GM12878 (cell line): ENCODE results near the gene KRTAP17-1. TPM values are rescaled to one million over a fixed set of nuclear protein-coding genes. Genes with fewer than 3 reads are reported as not detected.

Experiments used
- ATAC-seq: fragments of 200-7000 bp; cut with Tn5 transposase; 3 replicates; pipeline ENCODE4 v1.9.1; 2020; ENCODE audit warnings: mild to moderate bottlenecking, moderate library complexity
- BruUV-seq: library from RNA; stranded (reverse); fragments of 400-500 nt; replicated peaks from 2 replicates; lab custom pipeline; 2021; lab: Mats Ljungman, UMichigan
- CTCF ChIA-PET: fragments of 300-600 bp; sonication (Branson Sonifier 250); formaldehyde crosslinking; extraction: SDS; loops from one replicate; lab custom pipeline; 2021; ENCODE audit warnings: inconsistent platforms; lab: Yijun Ruan, JAX
- POLR2A ChIA-PET: fragments of 350-600 bp; formaldehyde crosslinking; extraction: SDS; loops from one replicate; lab custom pipeline; 2021; ENCODE audit warnings: inconsistent platforms; lab: Charles Lee
- RAD21 ChIA-PET: fragments of 300-600 bp; sonication (Branson Sonifier 250); formaldehyde crosslinking; loops from one replicate; lab custom pipeline; 2023; ENCODE audit warnings: antibody characterized with exemption; ENCODE audit not compliant: unreplicated experiment; lab: Charles Lee
- SMC1A ChIA-PET: fragments of 300-600 bp; sonication (Branson Sonifier 250); formaldehyde crosslinking; loops from one replicate; lab custom pipeline; 2023; ENCODE audit not compliant: unreplicated experiment, uncharacterized antibody; lab: Charles Lee
- DNase-seq: peaks from one replicate; pipeline ENCODE4 v3.0.0-alpha.2; 2011; ENCODE audit warnings: low read depth, low spot score
- FAIRE-seq: peaks from 3 replicates; lab custom pipeline; 2011; peaks lifted over from hg19 to GRCh38; lab: Jason Lieb, UNC
- H2AFZ ChIP-seq: 2 replicates; pipeline ENCODE4 v1.6.0; 2011; ENCODE audit warnings: low read depth, low read length, control low read depth; ENCODE audit not compliant: control insufficient read depth
- H3K27ac ChIP-seq: 2 replicates; pipeline ENCODE4 v1.5.1; 2011; ENCODE audit warnings: control low read depth; ENCODE audit not compliant: control insufficient read depth, insufficient read depth
- H3K27me3 ChIP-seq, 2 experiments: replicated peaks in 1 of 2; 2 replicates each; pipeline versions ENCODE4 v1.6.0 to v1.6.1; 2011; ENCODE audit warnings: low read length in 1 of 2; ENCODE audit not compliant: control insufficient read depth in 2 of 2, insufficient read depth in 2 of 2
- H3K36me3 ChIP-seq, 2 experiments: 2 replicates each; pipeline ENCODE4 v1.5.1; 2011; ENCODE audit warnings: low read length in 1 of 2; ENCODE audit not compliant: control insufficient read depth in 2 of 2, insufficient read depth in 2 of 2
- H3K4me1 ChIP-seq: 2 replicates; pipeline ENCODE4 v1.6.1; 2011; ENCODE audit warnings: mild to moderate bottlenecking, low read length, moderate library complexity, mixed read lengths; ENCODE audit not compliant: control insufficient read depth, insufficient read depth
- H3K4me2 ChIP-seq: 2 replicates; pipeline ENCODE4 v1.6.0; 2011; ENCODE audit warnings: control low read depth; ENCODE audit not compliant: control insufficient read depth, insufficient read depth
- H3K4me3 ChIP-seq: fragments of 200-600 bp; sonication (generic); 2 replicates; pipeline ENCODE4 v1.5.1; 2016
- H3K79me2 ChIP-seq: 2 replicates; pipeline ENCODE4 v1.6.0; 2011; ENCODE audit warnings: low read length; ENCODE audit not compliant: control insufficient read depth, insufficient read depth
- H3K9ac ChIP-seq: 2 replicates; pipeline ENCODE4 v1.8.0; 2011; ENCODE audit warnings: low read length, control low read depth, mixed read lengths; ENCODE audit not compliant: control insufficient read depth, insufficient read depth
- H3K9me3 ChIP-seq: replicated peaks from 3 replicates; pipeline ENCODE4 v1.5.1; 2011; ENCODE audit warnings: mild to moderate bottlenecking, low read length; ENCODE audit not compliant: control insufficient read depth, insufficient read depth
- H4K20me1 ChIP-seq: 2 replicates; pipeline ENCODE4 v1.6.0; 2011; ENCODE audit not compliant: control insufficient read depth, insufficient read depth
- BHLHE40 ChIP-seq, 2 experiments: fragments of 450-650 bp in 1 of 2; IDR thresholded peaks; 2 replicates each; pipeline ENCODE4 v1.6.1; 2011 to 2017; ENCODE audit warnings: low read depth in 2 of 2, borderline replicate concordance in 1 of 2, improper control_type of control experiment in 1 of 2, low read length in 1 of 2, mild to moderate bottlenecking in 1 of 2
- EGR1 ChIP-seq, 2 experiments: IDR thresholded peaks; 1 replicate in 1 of 2; 2 replicates in 1 of 2; pipeline ENCODE4 v1.6.1; 2011 to 2012; ENCODE audit warnings: low read depth in 2 of 2, low read length in 2 of 2, borderline replicate concordance in 1 of 2, mild to moderate bottlenecking in 1 of 2, moderate library complexity in 1 of 2
- KLF5 ChIP-seq: fragments of 450-650 bp; IDR thresholded peaks from 2 replicates; pipeline ENCODE4 v1.6.1; 2014; ENCODE audit warnings: mild to moderate bottlenecking; ENCODE audit not compliant: partially characterized antibody
- NFYA ChIP-seq: IDR thresholded peaks from 2 replicates; pipeline ENCODE4 v1.6.1; 2011; ENCODE audit warnings: low read depth, mild to moderate bottlenecking, low read length, improper control_type of control experiment, borderline replicate concordance
- STAT1 ChIP-seq: fragments of 450-650 bp; conservative IDR thresholded peaks from 2 replicates; pipeline ENCODE4 v1.6.1; 2014; ENCODE audit warnings: antibody characterized with exemption, mild to moderate bottlenecking
- TCF12 ChIP-seq: IDR thresholded peaks from 2 replicates; pipeline ENCODE4 v1.6.1; 2011; ENCODE audit warnings: low read depth, mild to moderate bottlenecking, low read length
- TCF7 ChIP-seq: IDR thresholded peaks from 2 replicates; pipeline ENCODE4 v1.6.1; 2014; ENCODE audit warnings: antibody characterized with exemption, borderline replicate concordance
- WGBS: methylation state at CpG from one replicate; pipeline ENCODE4 v1.1.6; 2016; ENCODE audit warnings: low lambda C conversion rate; ENCODE audit not compliant: insufficient replicate concordance, insufficient coverage; ENCODE audit errors: missing lambda C conversion rate; 5-methylcytosine and 5-hydroxymethylcytosine counted together
- in situ Hi-C: fragments of 300-500 bp; cut with MboI; formaldehyde crosslinking; loops from 9 replicates; pipeline ENCODE4 v1.14.3; 2018; ENCODE audit warnings: mixed read lengths
- intact Hi-C: fragments of 100-400 bp; cut with micrococcal nuclease; formaldehyde crosslinking; loops from one replicate; pipeline ENCODE4 v1.14.2; 2022; ENCODE audit not compliant: unreplicated experiment
- polyA plus RNA-seq, 11 experiments: library from polyadenylated mRNA; depleted of rRNA in 4 of 11; unstranded in 6 of 11; stranded (reverse) in 5 of 11; fragments of >200 nt; fragmentation: Nextera tagmentation in 4 of 11; fragmentation: Illumina TruSeq in 1 of 11; extraction: Ambion mirVana in 4 of 11; extraction: Trizol in 1 of 11; gene quantifications; 1 replicate in 1 of 11; 2 replicates in 10 of 11; pipeline versions ENCODE4 v1.2.1 to v1.2.3, GENCODE V29; 2011 to 2016; ENCODE audit warnings: inconsistent platforms in 2 of 11, missing spikeins in 2 of 11, low read depth in 1 of 11
- total RNA-seq, 4 experiments: library from RNA; depleted of rRNA in 3 of 4; stranded (reverse); fragments of >200 nt in 3 of 4; fragmentation: Illumina TruSeq in 1 of 4; extraction: Trizol in 1 of 4; gene quantifications; 2 replicates each; pipeline versions ENCODE4 v1.2.1 to v1.2.3, GENCODE V29; 2013 to 2021
- TF ChIP-seq, protein P1 (sequence below): IDR thresholded peaks from 2 replicates; pipeline ENCODE4 v1.6.1; 2012; ENCODE audit warnings: improper control_type of control experiment, low read depth, low read length; ENCODE audit not compliant: insufficient replicate concordance
- TF ChIP-seq, protein P2 (sequence below): fragments of 450-650 bp; conservative IDR thresholded peaks from 2 replicates; pipeline ENCODE4 v1.6.1; 2017; ENCODE audit warnings: mild to moderate bottlenecking, moderate library complexity
- TF ChIP-seq, protein P3 (sequence below): fragments of 450-650 bp; IDR thresholded peaks from 2 replicates; pipeline ENCODE4 v1.6.1; 2017; ENCODE audit warnings: antibody characterized with exemption, mild to moderate bottlenecking, moderate library complexity
- TF ChIP-seq, protein P4 (sequence below): IDR thresholded peaks from 2 replicates; pipeline ENCODE4 v1.6.1; 2011; ENCODE audit warnings: mild to moderate bottlenecking, low read depth, low read length, moderate library complexity; ENCODE audit not compliant: insufficient replicate concordance

The KRTAP17-1 gene
- total and polyA plus RNA-seq, 10 of the 15 experiments (the other 5 are each of a cell fraction or from before 2014, with no cell fraction given): 0.16 to 5.7 (median 0.17) TPM; not detected in 7

DNA sequence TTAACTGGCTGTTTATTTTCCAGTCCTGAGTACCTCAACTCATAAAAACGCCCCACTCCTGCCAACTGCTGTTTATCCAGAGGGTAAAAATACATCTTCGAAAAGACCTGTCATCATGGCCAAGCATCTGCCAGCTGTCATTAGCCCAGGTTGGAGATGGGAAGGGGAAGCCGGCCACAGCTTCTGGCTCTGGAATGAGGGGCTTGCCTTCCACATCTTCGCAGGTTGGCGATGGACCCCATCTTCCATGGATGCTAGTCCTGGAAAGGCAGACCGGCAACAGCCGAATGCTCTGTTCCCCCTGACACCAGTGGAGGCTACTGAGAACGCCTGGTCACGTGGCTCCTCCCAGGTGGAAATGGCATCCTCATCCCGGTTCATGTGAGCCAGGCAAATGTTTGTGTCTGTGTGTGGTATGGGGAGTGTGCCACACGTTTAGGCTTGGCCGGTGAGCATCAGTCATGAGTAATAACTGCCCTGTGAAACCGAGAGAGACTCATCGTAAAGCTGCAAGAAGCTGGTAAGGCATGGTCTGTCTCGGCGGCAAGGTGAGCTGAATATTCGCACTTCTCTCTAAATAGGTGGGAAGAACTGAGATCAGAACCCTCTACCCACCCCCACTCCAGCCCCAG, 420 bp upstream of the KRTAP17-1 start:
- DNase-seq (no peak), FAIRE-seq (no peak), ATAC-seq (no peak)
- SMC1A ChIA-PET: no interaction called here
- RAD21 ChIA-PET: no interaction called here
- H3K9me3 ChIP-seq: no peaks in the 10 kb centered on the region; the same call in 2 of the 3 replicates
- no peak overlapping the region for H3K4me2 ChIP-seq
- no TSS peak for BruUV-seq
- H3K27me3 ChIP-seq: no peaks in the 10 kb centered on the region
- H3K27ac ChIP-seq: no peak overlapping the region
- no peak overlapping the region for H2AFZ ChIP-seq
- no peaks in the 10 kb centered on the region for H3K79me2 ChIP-seq
- H3K36me3 ChIP-seq: no peaks in the 10 kb centered on the region
- POLR2A ChIA-PET: interaction anchor here (0.6 kb wide), 1 partner anchor 11 kb away, joined by 3 read pairs; no protein-coding TSS in a partner anchor
- intact Hi-C loops: no loop called here
- CTCF ChIA-PET: no interaction called here
- in situ Hi-C loops: no loop called here
- 30% methylated on average over 17 of the region's 17 CpGs for WGBS
- H4K20me1 ChIP-seq: no peaks in the 10 kb centered on the region
- no peak overlapping the region for H3K4me3 ChIP-seq
- no peak overlapping the region for H3K9ac ChIP-seq
- no peaks in the 10 kb centered on the region for H3K4me1 ChIP-seq
- TF ChIP-seq EGR1 (IDR thresholded peaks at IDR 0.05; ENCODE audit: borderline replicate concordance in 1 of 2, low read depth in 2 of 2, low read length in 2 of 2): no peak
- no peak for TF ChIP-seq STAT1
- no peak for TF ChIP-seq TCF12
- no peak for TF ChIP-seq NFYA
- TF ChIP-seq BHLHE40 (IDR thresholded peaks at IDR 0.05; ENCODE audit: borderline replicate concordance in 1 of 2, low read depth in 2 of 2, low read length in 1 of 2): no peak
- TF ChIP-seq, protein P1, sequence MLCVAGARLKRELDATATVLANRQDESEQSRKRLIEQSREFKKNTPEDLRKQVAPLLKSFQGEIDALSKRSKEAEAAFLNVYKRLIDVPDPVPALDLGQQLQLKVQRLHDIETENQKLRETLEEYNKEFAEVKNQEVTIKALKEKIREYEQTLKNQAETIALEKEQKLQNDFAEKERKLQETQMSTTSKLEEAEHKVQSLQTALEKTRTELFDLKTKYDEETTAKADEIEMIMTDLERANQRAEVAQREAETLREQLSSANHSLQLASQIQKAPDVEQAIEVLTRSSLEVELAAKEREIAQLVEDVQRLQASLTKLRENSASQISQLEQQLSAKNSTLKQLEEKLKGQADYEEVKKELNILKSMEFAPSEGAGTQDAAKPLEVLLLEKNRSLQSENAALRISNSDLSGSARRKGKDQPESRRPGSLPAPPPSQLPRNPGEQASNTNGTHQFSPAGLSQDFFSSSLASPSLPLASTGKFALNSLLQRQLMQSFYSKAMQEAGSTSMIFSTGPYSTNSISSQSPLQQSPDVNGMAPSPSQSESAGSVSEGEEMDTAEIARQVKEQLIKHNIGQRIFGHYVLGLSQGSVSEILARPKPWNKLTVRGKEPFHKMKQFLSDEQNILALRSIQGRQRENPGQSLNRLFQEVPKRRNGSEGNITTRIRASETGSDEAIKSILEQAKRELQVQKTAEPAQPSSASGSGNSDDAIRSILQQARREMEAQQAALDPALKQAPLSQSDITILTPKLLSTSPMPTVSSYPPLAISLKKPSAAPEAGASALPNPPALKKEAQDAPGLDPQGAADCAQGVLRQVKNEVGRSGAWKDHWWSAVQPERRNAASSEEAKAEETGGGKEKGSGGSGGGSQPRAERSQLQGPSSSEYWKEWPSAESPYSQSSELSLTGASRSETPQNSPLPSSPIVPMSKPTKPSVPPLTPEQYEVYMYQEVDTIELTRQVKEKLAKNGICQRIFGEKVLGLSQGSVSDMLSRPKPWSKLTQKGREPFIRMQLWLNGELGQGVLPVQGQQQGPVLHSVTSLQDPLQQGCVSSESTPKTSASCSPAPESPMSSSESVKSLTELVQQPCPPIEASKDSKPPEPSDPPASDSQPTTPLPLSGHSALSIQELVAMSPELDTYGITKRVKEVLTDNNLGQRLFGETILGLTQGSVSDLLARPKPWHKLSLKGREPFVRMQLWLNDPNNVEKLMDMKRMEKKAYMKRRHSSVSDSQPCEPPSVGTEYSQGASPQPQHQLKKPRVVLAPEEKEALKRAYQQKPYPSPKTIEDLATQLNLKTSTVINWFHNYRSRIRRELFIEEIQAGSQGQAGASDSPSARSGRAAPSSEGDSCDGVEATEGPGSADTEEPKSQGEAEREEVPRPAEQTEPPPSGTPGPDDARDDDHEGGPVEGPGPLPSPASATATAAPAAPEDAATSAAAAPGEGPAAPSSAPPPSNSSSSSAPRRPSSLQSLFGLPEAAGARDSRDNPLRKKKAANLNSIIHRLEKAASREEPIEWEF: no peak
- TF ChIP-seq, protein P2, sequence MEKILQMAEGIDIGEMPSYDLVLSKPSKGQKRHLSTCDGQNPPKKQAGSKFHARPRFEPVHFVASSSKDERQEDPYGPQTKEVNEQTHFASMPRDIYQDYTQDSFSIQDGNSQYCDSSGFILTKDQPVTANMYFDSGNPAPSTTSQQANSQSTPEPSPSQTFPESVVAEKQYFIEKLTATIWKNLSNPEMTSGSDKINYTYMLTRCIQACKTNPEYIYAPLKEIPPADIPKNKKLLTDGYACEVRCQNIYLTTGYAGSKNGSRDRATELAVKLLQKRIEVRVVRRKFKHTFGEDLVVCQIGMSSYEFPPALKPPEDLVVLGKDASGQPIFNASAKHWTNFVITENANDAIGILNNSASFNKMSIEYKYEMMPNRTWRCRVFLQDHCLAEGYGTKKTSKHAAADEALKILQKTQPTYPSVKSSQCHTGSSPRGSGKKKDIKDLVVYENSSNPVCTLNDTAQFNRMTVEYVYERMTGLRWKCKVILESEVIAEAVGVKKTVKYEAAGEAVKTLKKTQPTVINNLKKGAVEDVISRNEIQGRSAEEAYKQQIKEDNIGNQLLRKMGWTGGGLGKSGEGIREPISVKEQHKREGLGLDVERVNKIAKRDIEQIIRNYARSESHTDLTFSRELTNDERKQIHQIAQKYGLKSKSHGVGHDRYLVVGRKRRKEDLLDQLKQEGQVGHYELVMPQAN: no peak
- TF ChIP-seq, protein P3, sequence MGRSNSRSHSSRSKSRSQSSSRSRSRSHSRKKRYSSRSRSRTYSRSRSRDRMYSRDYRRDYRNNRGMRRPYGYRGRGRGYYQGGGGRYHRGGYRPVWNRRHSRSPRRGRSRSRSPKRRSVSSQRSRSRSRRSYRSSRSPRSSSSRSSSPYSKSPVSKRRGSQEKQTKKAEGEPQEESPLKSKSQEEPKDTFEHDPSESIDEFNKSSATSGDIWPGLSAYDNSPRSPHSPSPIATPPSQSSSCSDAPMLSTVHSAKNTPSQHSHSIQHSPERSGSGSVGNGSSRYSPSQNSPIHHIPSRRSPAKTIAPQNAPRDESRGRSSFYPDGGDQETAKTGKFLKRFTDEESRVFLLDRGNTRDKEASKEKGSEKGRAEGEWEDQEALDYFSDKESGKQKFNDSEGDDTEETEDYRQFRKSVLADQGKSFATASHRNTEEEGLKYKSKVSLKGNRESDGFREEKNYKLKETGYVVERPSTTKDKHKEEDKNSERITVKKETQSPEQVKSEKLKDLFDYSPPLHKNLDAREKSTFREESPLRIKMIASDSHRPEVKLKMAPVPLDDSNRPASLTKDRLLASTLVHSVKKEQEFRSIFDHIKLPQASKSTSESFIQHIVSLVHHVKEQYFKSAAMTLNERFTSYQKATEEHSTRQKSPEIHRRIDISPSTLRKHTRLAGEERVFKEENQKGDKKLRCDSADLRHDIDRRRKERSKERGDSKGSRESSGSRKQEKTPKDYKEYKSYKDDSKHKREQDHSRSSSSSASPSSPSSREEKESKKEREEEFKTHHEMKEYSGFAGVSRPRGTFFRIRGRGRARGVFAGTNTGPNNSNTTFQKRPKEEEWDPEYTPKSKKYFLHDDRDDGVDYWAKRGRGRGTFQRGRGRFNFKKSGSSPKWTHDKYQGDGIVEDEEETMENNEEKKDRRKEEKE: no peak
- TF ChIP-seq TCF7: no peak
- TF ChIP-seq, protein P4, sequence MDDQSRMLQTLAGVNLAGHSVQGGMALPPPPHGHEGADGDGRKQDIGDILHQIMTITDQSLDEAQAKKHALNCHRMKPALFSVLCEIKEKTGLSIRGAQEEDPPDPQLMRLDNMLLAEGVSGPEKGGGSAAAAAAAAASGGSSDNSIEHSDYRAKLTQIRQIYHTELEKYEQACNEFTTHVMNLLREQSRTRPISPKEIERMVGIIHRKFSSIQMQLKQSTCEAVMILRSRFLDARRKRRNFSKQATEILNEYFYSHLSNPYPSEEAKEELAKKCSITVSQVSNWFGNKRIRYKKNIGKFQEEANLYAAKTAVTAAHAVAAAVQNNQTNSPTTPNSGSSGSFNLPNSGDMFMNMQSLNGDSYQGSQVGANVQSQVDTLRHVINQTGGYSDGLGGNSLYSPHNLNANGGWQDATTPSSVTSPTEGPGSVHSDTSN: no peak
- TF ChIP-seq KLF5: no peak
